Measurements from ENCODE around the gene CSNK2A1.
"Not testable (repeated sequence)": the region's sequence is repeated elsewhere in the genome, so short reads cannot be mapped to it uniquely, and the experiment has no call there.

The CSNK2A1 gene

GRCh38 chr20:543369-544152 lies at the start of gene CSNK2A1:
Gene CSNK2A1, minus strand, starts transcription at chr20:543790. Its CDS starts 35,239 bp downstream, at chr20:508551.
- in situ Hi-C loops (cut with HindIII; ENCODE audit: low sequenced_read_pairs): no loop called here

GRCh38 chr20:592506-592905 lies 48.9 kb upstream of the CSNK2A1 start:
- in situ Hi-C loops (cut with HindIII; ENCODE audit: low sequenced_read_pairs): no loop called here

DNA sequence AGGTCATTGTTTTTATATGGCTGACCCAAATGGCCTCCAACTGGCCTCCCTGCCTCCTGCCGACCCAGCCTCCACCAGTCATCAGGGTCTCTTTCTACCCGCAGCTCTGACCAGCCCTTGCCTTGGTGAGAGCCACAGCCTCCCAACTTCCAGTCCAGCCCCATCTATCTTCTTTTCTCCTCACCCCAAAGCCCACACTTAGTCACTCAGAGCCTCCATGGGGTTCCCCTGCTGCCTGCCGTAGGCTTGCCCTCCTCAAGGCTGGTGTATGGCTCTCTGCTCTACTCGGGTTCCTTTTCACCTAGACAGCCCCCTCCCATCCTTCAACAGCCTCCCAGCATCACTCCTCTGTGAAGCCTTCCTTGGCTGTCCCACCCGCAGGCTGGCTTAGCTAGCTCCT lies 48.4 kb upstream of the CSNK2A1 start:
- in situ Hi-C loops (cut with HindIII; ENCODE audit: low sequenced_read_pairs): no loop called here

- in situ Hi-C loops (cut with HindIII; ENCODE audit: low sequenced_read_pairs): no loop called here
Measured at GRCh38 chr20:588932-589672, 45.5 kb upstream of the CSNK2A1 start.

- in situ Hi-C loops (cut with HindIII; ENCODE audit: low sequenced_read_pairs): no loop called here
Measured at GRCh38 chr20:588476-588875, 44.9 kb upstream of the CSNK2A1 start.

DNA sequence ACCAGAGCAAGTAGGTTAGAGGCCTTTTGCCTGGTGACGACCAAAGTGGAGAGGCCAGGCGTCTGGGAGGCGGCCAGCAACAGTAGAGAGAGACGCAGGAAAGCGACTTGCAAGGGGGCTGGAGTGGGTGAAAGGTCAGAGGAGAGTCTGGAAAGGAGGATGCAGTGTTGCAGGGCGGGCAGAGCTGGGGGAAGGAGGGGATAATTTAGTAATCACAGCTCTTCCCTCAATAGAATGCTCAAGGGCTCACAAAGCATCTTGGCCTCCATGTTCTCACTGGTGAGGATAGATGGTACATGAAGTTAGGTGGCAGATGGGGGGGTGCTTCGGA lies 41.3 kb upstream of the CSNK2A1 start:
- in situ Hi-C loops (cut with HindIII; ENCODE audit: low sequenced_read_pairs): no loop called here

- in situ Hi-C loops (cut with HindIII; ENCODE audit: low sequenced_read_pairs): no loop called here
Measured at GRCh38 chr20:584161-584970, 40.8 kb upstream of the CSNK2A1 start.

- in situ Hi-C loops (cut with HindIII; ENCODE audit: low sequenced_read_pairs): no loop called here
Measured at GRCh38 chr20:582204-582603, 38.6 kb upstream of the CSNK2A1 start.

GRCh38 chr20:578940-579690 lies 35.5 kb upstream of the CSNK2A1 start:
- in situ Hi-C loops (cut with HindIII; ENCODE audit: low sequenced_read_pairs): not testable (repeated sequence)

- in situ Hi-C loops (cut with HindIII; ENCODE audit: low sequenced_read_pairs): no loop called here
Measured at GRCh38 chr20:577167-577791, 33.7 kb upstream of the CSNK2A1 start.

DNA sequence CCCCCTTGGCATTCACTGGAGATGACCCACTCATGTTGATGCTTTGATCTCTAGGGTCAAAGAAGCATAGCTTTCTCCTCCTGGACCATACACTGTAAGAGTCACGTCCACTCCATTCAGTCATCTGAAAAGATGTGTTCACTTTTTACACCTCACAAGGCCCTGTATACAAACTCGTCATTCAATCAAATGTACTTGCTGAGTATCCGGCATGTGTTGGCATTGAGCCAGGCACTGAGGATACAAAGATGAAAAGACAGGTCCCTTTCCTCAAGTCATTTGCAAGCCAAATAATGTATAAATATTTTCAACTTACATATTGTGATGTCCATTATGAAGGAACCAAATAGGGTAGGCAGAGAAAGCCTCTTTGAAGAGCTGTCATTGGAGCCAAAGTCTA lies 32.6 kb upstream of the CSNK2A1 start:
- in situ Hi-C loops (cut with HindIII; ENCODE audit: low sequenced_read_pairs): no loop called here

GRCh38 chr20:575230-575629 lies 31.6 kb upstream of the CSNK2A1 start:
- in situ Hi-C loops (cut with HindIII; ENCODE audit: low sequenced_read_pairs): no loop called here

- in situ Hi-C loops (cut with HindIII; ENCODE audit: low sequenced_read_pairs): no loop called here
Measured at GRCh38 chr20:574297-574942, 30.8 kb upstream of the CSNK2A1 start.

- in situ Hi-C loops (cut with HindIII; ENCODE audit: low sequenced_read_pairs): no loop called here
Measured at GRCh38 chr20:573414-574296, 30.1 kb upstream of the CSNK2A1 start.

- in situ Hi-C loops (cut with HindIII; ENCODE audit: low sequenced_read_pairs): no loop called here
Measured at GRCh38 chr20:572727-573126, 29.1 kb upstream of the CSNK2A1 start.

- in situ Hi-C loops (cut with HindIII; ENCODE audit: low sequenced_read_pairs): no loop called here
Measured at GRCh38 chr20:571754-572441, 28.3 kb upstream of the CSNK2A1 start.

DNA sequence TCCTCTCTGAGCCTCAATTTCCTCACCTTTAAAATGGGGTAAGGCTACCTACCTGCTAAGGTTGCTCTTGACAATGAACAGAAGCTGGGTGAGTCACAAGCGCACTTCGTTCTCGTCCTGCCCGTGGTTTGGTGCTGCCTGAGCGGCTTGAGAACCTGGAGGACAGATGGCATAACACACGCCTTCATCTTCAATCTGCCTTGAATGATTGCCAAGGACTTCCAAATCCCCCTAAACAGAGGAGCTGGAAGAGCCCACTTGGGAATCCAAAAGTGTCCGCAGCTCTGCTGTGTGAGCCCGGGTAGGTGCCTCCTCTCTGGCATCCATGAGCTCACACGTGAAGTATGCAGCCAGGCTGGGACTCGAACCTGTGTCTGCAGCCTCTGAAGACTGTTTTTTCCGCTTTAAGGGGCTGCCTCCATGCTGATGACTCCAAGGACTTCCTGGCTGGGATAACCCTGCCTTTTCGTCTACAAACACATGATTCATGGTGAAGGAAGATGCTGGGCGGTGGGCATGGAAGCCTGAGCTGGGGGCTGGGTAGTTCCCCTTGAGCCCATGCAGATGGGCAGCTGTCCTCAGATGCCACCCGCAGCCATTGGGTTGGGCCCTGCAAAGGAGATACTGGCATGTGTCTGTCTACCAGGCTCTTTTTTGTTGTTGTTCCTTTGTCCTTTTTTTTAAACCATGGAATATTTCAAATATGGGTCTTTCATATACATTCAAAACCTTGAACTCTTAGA lies 25.3 kb upstream of the CSNK2A1 start:
- in situ Hi-C loops (cut with HindIII; ENCODE audit: low sequenced_read_pairs): no loop called here

Data from DLD1 (cell line).